Fibroblast of lung (primary cell): ENCODE data around the gene NCOR2. TPM values are rescaled to one million over a fixed set of nuclear protein-coding genes. Genes with fewer than 3 reads are reported as not detected.
A peak's percentile ranks its signal among the peaks of the same experiment; 100 is the strongest.

ENCODE experiments used
- DNase-seq, 2 donors: peaks; one replicate each; pipeline versions ENCODE4 v3.0.0 to v3.0.0-alpha.2; 2010; ENCODE audit warnings: low read depth in 2 of 2
- H2AFZ ChIP-seq: 2 replicates; pipeline ENCODE4 v1.5.1; 2012; ENCODE audit warnings: low read length, control low read depth, inconsistent platforms
- H3K27ac ChIP-seq: 2 replicates; pipeline ENCODE4 v1.5.1; 2011; ENCODE audit warnings: low read length, control low read depth; ENCODE audit not compliant: insufficient read depth
- H3K27me3 ChIP-seq: 2 replicates; pipeline ENCODE4 v1.5.1; 2011; ENCODE audit warnings: mild to moderate bottlenecking, low read length; ENCODE audit not compliant: control insufficient read depth, insufficient read depth
- H3K36me3 ChIP-seq: 2 replicates; pipeline ENCODE4 v1.5.1; 2011; ENCODE audit warnings: low read length; ENCODE audit not compliant: control insufficient read depth, insufficient read depth
- H3K4me1 ChIP-seq: 2 replicates; pipeline ENCODE4 v1.5.1; 2011; ENCODE audit warnings: low read length; ENCODE audit not compliant: control insufficient read depth, insufficient read depth; ENCODE audit errors: extremely low read depth
- H3K4me2 ChIP-seq: 2 replicates; pipeline ENCODE4 v1.5.1; 2011; ENCODE audit warnings: low read length, control low read depth; ENCODE audit not compliant: insufficient read depth; ENCODE audit errors: extremely low read depth
- H3K4me3 ChIP-seq, 4 experiments: fragments of 200-600 bp in 1 of 4; sonication (generic) in 1 of 4; replicated peaks in 1 of 4; 2 replicates each; pipeline ENCODE4 v1.5.1; 2011 to 2016; ENCODE audit warnings: low read length in 4 of 4, low read depth in 3 of 4, mild to moderate bottlenecking in 3 of 4, control low read depth in 2 of 4, inconsistent platforms in 1 of 4, mixed read lengths in 1 of 4; ENCODE audit not compliant: insufficient read depth in 1 of 4; ENCODE audit errors: control extremely low read depth in 1 of 4
- H3K79me2 ChIP-seq: 2 replicates; pipeline ENCODE4 v1.5.1; 2012; ENCODE audit warnings: mild to moderate bottlenecking, low read length, inconsistent platforms; ENCODE audit not compliant: control insufficient read depth, insufficient read depth
- H3K9ac ChIP-seq: 2 replicates; pipeline ENCODE4 v1.5.1; 2011; ENCODE audit warnings: mild to moderate bottlenecking, low read length, control low read depth; ENCODE audit not compliant: insufficient read depth
- H3K9me3 ChIP-seq: 2 replicates; pipeline ENCODE4 v1.5.1; 2012; ENCODE audit warnings: low read depth, low read length; ENCODE audit not compliant: control insufficient read depth, insufficient read depth
- H4K20me1 ChIP-seq: 2 replicates; pipeline ENCODE4 v1.5.1; 2011; ENCODE audit warnings: low read length; ENCODE audit not compliant: control insufficient read depth, insufficient read depth; ENCODE audit errors: extremely low read depth
- EZH2 ChIP-seq: IDR thresholded peaks from 2 replicates; pipeline ENCODE4 v1.5.1; 2012; ENCODE audit warnings: low read length, control low read depth, mild to moderate bottlenecking; ENCODE audit errors: missing control alignments
- polyA plus RNA-seq, 2 donors: library from polyadenylated mRNA; depleted of rRNA in 1 of 2; stranded (reverse) in 1 of 2; unstranded in 1 of 2; fragments of >200 nt; gene quantifications; 2 replicates each; pipeline ENCODE4 v1.2.1, GENCODE V29; 2011 to 2012; ENCODE audit warnings: missing spikeins in 1 of 2
- total RNA-seq: library from RNA; depleted of rRNA; stranded (reverse); fragments of >200 nt; gene quantifications from 2 replicates; pipeline ENCODE4 v1.2.1, GENCODE V29; 2014
- TF ChIP-seq, protein P1 (sequence below), 2 donors: IDR thresholded peaks in 1 of 2; conservative IDR thresholded peaks in 1 of 2; 1 replicate in 1 of 2; 2 replicates in 1 of 2; pipeline ENCODE4 v1.5.1; 2011 to 2012; ENCODE audit warnings: low read length in 2 of 2, control low read depth in 1 of 2, inconsistent platforms in 1 of 2, low read depth in 1 of 2, mild to moderate bottlenecking in 1 of 2

NCOR2 gene
- total and polyA plus RNA-seq, 2 donors (not counting 1 experiment from before 2014, with no cell fraction given), result 6.1 to 17.2 TPM

DNA sequence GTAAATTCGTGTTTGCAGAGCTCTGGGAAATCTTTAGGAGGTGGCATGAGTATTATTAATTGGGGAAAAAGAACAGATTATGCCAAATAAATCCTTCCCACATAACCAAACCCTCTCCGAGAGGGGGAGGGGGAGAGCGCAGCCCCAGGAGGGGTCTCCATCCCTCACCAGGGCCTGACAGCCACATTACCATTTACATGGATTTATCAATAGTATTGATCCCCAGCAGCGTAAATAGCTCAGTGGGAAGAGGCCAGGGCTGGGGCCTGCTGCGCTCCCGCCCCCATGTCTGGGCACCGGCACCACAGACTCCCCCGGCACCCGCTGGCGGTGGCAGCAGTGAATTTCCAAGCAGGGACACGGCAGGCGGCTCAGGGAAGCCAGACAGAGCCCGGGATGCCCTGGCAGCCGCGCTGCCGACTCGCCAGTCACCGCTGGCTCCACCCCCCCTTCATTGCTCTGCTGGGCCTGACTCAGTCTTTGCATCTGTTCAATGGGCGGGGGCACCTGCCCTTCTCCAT lies 2.4 kb downstream of the NCOR2 start:
- no peak for TF ChIP-seq EZH2
- TF ChIP-seq, protein P1, sequence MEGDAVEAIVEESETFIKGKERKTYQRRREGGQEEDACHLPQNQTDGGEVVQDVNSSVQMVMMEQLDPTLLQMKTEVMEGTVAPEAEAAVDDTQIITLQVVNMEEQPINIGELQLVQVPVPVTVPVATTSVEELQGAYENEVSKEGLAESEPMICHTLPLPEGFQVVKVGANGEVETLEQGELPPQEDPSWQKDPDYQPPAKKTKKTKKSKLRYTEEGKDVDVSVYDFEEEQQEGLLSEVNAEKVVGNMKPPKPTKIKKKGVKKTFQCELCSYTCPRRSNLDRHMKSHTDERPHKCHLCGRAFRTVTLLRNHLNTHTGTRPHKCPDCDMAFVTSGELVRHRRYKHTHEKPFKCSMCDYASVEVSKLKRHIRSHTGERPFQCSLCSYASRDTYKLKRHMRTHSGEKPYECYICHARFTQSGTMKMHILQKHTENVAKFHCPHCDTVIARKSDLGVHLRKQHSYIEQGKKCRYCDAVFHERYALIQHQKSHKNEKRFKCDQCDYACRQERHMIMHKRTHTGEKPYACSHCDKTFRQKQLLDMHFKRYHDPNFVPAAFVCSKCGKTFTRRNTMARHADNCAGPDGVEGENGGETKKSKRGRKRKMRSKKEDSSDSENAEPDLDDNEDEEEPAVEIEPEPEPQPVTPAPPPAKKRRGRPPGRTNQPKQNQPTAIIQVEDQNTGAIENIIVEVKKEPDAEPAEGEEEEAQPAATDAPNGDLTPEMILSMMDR (conservative IDR thresholded peaks at IDR 0.05 in 1 of 2, IDR thresholded peaks at IDR 0.05 in 1 of 2; ENCODE audit: low read depth in 1 of 2, low read length in 2 of 2), result no peak
- Histone ChIP-seq H3K9ac (no peak overlapping the region), H3K27me3 (no peaks in the 10 kb centered on the region), H3K36me3 (no peaks in the 10 kb centered on the region), H3K79me2 (peaks cover 60% of the 10 kb centered on the region), H3K4me1 (peaks cover 24% of the 10 kb centered on the region), H2AFZ (no peak overlapping the region), H3K4me2 (peak overlapping the region; percentile 44), H4K20me1 (no peaks in the 10 kb centered on the region), H3K9me3 (no peaks in the 10 kb centered on the region), H3K27ac (no peak overlapping the region), H3K4me3 (peak overlapping the region in 2 of 4 experiments; percentile 3 to 90)
- DNase-seq, result peak in 1 of 2 donors; percentile 39

DNA sequence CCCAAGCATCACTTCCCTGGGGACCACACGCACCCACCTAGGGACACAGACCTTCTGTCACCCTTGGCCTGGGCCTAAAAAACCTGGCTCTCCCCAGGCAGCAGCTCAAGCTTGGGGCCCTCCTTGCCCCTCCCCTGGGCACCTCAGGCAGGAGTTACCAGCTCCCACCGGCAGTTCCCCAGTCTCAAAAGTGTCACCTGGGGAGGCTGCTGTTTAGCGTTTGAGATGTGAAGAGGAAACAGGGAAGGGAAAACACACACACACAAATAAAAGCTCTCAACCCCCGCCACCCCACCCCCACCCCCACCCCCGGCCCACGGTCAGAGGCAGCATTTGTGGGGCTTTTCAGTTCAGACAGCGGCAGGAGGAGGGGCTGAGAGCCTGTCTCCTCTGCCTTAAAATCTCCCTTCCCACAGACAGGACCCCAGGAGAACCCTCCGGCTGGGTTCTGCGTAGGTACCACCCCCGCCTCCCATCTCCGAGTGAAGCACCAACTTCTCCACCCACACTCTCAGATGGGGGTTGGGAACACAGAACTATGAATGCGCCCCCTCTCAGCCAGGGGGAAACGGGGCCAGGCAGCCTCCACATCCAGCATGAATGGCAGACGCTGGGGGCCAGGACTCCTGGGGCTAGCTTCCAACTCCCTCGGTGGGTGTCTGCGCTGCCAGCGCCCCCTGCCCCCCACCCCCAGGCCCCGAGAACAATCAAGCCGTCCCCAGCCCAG lies 3.0 kb downstream of the NCOR2 start:
- Histone ChIP-seq H3K36me3 (no peaks in the 10 kb centered on the region), H3K4me3 (no peak overlapping the region), H3K9me3 (no peaks in the 10 kb centered on the region), H3K79me2 (peaks cover 67% of the 10 kb centered on the region), H3K27me3 (no peaks in the 10 kb centered on the region), H4K20me1 (peaks cover 3% of the 10 kb centered on the region), H3K4me1 (peaks cover 24% of the 10 kb centered on the region), H3K9ac (no peak overlapping the region), H3K27ac (no peak overlapping the region), H3K4me2 (peak overlapping the region; percentile 44), H2AFZ (no peak overlapping the region)
- no peak for TF ChIP-seq EZH2
- TF ChIP-seq, protein P1 (conservative IDR thresholded peaks at IDR 0.05 in 1 of 2, IDR thresholded peaks at IDR 0.05 in 1 of 2; ENCODE audit: low read depth in 1 of 2, low read length in 2 of 2), result no peak
- no peak for DNase-seq

DNA sequence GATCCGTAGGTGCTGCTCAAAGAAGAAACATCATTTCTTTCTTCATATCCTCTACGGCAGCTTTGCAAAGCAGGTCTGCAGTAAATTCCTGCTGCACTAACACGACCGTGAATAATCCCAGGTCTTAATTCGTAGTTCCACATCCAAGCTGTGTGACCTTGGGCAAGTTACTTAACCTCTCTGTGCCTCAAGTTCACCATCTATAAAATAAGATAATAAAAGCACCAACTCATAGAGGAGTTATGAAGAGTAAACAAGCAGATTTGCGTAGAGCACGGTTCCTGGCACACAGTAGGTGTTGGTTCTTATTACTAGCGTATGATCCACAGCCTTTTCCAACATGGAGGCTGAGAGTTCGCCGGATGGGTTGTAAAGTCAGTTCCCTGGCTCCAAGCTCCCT lies 3.6 kb downstream of the NCOR2 start:
- no peak overlapping the region for H2AFZ ChIP-seq
- no peaks in the 10 kb centered on the region for H3K9me3 ChIP-seq
- no peak for DNase-seq
- no peak overlapping the region for H3K27ac ChIP-seq
- no peak overlapping the region for H3K4me2 ChIP-seq
- no peak for TF ChIP-seq EZH2
- TF ChIP-seq, protein P1 (conservative IDR thresholded peaks at IDR 0.05 in 1 of 2, IDR thresholded peaks at IDR 0.05 in 1 of 2; ENCODE audit: low read depth in 1 of 2, low read length in 2 of 2), result no peak
- peaks cover 72% of the 10 kb centered on the region for H3K79me2 ChIP-seq
- H3K4me1 ChIP-seq, result peaks cover 20% of the 10 kb centered on the region
- no peaks in the 10 kb centered on the region for H3K27me3 ChIP-seq
- H4K20me1 ChIP-seq, result peaks cover 4% of the 10 kb centered on the region
- no peak overlapping the region for H3K9ac ChIP-seq
- no peaks in the 10 kb centered on the region for H3K36me3 ChIP-seq
- H3K4me3 ChIP-seq, result no peak overlapping the region
